Subcutaneous adipose tissue (tissue), 4 donors: ENCODE measurements around the gene PLCG2. TPM values are rescaled to one million over a fixed set of nuclear protein-coding genes. Genes with fewer than 3 reads are reported as not detected.

ENCODE experiments used
- CTCF ChIP-seq: fragments of 450-650 bp; IDR thresholded peaks from one replicate; pipeline ENCODE4 v1.5.1; 2016; ENCODE audit warnings: low read depth, mild to moderate bottlenecking, control low read depth, antibody characterized with exemption, moderate library complexity
- total RNA-seq, 4 donors: library from RNA; depleted of rRNA; stranded (reverse); fragments of >200 nt; gene quantifications; one replicate each; pipeline ENCODE4 v1.1.0, GENCODE V29; 2016

Gene PLCG2
- total RNA-seq, 4 donors from 2014 or later: 19.8 to 34.9 (median 23.8) TPM

GRCh38 chr16:81929841-81930240, 150.8 kb downstream of the PLCG2 start:
- no peak for TF ChIP-seq CTCF

DNA sequence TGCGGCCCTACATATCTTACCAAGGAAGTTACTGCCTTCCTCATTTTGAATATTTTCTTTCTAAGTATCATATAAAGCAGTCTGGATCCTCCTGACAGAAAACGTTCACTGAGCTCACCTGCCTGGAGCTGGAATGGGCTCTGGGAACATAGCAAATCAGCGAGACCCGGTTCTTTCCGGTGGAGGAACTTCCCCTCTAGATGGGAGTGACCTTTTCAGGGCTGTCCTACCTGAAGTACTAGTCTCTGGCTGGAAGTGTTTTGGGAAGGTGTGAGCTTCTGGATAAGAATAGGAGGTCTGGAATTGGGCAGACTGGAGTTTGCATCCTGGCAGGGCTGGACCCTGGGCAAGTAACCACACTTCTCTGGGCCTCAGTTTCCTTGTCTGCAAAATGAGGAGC, 152.8 kb downstream of the PLCG2 start:
- TF ChIP-seq CTCF: no peak

DNA sequence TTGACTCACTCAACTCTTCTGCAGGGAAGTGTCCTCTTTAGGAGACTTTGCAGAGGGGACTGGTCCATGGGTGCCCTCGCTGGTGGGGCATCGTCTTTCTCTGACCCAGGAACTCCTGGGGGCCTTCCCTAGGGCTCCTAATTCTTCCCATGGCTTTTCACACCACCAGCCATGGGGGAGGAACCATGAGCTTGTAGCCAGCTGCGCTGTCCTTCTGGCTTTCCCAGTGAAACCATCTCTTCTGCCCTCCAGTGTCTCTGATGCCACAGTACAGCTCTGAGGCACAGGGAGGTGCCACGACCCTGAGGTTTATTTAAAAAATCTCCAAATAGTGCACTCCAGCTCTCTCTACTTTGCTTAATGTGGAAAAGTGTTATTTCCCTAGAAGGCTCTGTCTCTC, 153.6 kb downstream of the PLCG2 start:
- TF ChIP-seq CTCF: no peak

GRCh38 chr16:81933361-81933760, 154.3 kb downstream of the PLCG2 start:
- no peak for TF ChIP-seq CTCF

- TF ChIP-seq CTCF: no peak
Measured at GRCh38 chr16:81936209-81937000, 157.3 kb downstream of the PLCG2 start.

GRCh38 chr16:81937305-81938038, 158.4 kb downstream of the PLCG2 start:
- no peak for TF ChIP-seq CTCF
